ENCODE data around the gene UTP14C. TPM values are rescaled to one million over a fixed set of nuclear protein-coding genes. Genes with fewer than 3 reads are reported as not detected.
"Not testable (repeated sequence)": the region's sequence is repeated elsewhere in the genome, so short reads cannot be mapped to it uniquely, and the experiment has no call there.

UTP14C gene, protein sequence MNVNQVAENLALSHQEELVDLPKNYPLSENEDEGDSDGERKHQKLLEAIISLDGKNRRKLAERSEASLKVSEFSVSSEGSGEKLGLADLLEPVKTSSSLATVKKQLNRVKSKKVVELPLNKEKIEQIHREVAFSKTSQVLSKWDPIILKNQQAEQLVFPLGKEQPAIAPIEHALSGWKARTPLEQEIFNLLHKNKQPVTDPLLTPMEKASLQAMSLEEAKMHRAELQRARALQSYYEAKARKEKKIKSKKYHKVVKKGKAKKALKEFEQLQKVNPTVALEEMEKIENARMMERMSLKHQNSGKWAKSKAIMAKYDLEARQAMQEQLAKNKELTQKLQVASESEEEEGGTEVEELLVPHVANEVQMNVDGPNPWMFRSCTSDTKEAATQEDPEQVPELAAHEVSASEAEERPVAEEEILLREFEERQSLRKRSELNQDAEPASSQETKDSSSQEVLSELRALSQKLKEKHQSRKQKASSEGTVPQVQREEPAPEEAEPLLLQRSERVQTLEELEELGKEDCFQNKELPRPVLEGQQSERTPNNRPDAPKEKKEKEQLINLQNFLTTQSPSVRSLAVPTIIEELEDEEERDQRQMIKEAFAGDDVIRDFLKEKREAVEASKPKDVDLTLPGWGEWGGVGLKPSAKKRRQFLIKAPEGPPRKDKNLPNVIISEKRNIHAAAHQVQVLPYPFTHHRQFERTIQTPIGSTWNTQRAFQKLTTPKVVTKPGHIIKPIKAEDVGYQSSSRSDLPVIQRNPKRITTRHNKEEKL
- total RNA-seq = 9.1 TPM
- long read RNA-seq, partial matches to known transcripts = 0 of 4 reads
- long read RNA-seq, other reads (novel, unspliced or antisense) = 4 of 4 reads

GRCh38 chr13:52024481-52024880 lies at the start of gene UTP14C:
TSS of gene UTP14C (plus strand) at chr13:52024691. CDS start at chr13:52028805, 4,114 bp downstream.
- ATAC-seq (ENCODE audit: poor library complexity) (no peak), DNase-seq (no peak)
- intact Hi-C loops (cut with DNase I) = no loop called here

- DNase-seq (no peak), ATAC-seq (ENCODE audit: poor library complexity) (no peak)
- intact Hi-C loops (cut with DNase I) = no loop called here
Measured at GRCh38 chr13:51976423-51976822, 48.1 kb upstream of the UTP14C start.

GRCh38 chr13:51976890-51977289 lies 47.6 kb upstream of the UTP14C start:
- DNase-seq (no peak), ATAC-seq (ENCODE audit: poor library complexity) (no peak)
- intact Hi-C loops (cut with DNase I) = no loop called here

- DNase-seq (no peak), ATAC-seq (ENCODE audit: poor library complexity) (no peak)
- intact Hi-C loops (cut with DNase I) = no loop called here
Measured at GRCh38 chr13:51977625-51978024, 46.9 kb upstream of the UTP14C start.

DNA sequence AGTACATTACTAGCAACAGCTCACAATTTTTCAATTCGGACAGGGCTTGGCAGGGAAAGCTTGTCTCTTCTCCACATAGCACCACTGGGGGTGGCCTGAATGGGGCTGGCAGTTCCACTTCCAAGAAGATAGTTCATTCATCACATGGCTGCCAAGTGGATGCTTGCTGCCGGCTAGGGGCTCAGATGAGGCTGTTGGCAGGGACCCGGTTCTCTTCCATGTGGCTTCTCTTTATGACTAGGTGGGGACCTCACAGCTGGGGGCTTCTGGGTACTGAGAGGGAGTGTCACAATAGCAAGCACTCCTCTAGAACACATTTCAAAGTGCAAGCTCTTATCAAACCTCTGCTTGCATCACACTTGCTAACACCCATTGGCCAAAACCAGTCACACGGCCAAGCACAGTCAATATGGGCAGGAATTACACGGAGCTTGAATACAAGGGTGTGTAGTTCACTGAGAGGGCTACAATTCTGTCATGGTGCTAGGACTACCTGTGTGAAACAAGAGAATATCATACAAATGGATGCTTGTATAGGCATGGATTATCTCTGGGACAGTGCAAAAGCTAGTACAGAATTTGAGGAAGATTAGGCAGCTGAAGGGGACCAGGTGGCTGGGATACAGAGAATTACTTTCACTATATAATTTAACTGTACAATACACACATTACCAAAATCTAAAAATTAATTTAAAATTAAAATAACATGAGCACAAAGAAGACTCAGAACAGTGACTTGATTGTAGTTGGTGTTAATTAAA lies 45.5 kb upstream of the UTP14C start:
- intact Hi-C loops (cut with DNase I) = no loop called here
- ATAC-seq (ENCODE audit: poor library complexity) (peak; percentile 27), DNase-seq (no peak)

- intact Hi-C loops (cut with DNase I) = no loop called here
- ATAC-seq (ENCODE audit: poor library complexity) = no peak
- no peak for DNase-seq
Measured at GRCh38 chr13:51980908-51981307, 43.6 kb upstream of the UTP14C start.

GRCh38 chr13:51981355-51981754 lies 43.1 kb upstream of the UTP14C start:
- ATAC-seq (ENCODE audit: poor library complexity) (no peak), DNase-seq (no peak)
- intact Hi-C loops (cut with DNase I) = no loop called here

DNA sequence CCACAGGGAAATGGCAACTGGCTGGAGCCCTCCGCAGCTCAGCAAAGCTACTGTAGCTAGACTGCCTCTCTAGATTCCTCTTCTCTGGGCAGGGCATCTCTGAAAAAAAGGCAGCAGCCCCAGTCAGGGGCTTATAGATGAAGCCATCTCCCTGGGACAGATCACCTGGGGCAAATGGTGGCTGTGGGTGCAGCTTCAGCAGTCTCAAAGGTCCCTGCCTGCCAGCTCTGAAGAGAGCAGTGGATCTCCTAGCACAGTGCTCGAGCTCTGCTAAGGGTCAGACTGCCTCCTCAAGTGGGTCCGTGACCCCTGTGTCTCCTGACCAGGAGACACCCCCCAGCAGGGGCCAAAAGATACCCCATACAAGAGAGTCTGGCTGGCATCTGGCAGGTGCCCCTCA lies 41.2 kb upstream of the UTP14C start:
- DNase-seq; ATAC-seq (ENCODE audit: poor library complexity); intact Hi-C loops (cut with DNase I): not testable (repeated sequence)

- ATAC-seq (ENCODE audit: poor library complexity); DNase-seq; intact Hi-C loops (cut with DNase I): not testable (repeated sequence)
Measured at GRCh38 chr13:51984904-51985303, 39.6 kb upstream of the UTP14C start.

DNA sequence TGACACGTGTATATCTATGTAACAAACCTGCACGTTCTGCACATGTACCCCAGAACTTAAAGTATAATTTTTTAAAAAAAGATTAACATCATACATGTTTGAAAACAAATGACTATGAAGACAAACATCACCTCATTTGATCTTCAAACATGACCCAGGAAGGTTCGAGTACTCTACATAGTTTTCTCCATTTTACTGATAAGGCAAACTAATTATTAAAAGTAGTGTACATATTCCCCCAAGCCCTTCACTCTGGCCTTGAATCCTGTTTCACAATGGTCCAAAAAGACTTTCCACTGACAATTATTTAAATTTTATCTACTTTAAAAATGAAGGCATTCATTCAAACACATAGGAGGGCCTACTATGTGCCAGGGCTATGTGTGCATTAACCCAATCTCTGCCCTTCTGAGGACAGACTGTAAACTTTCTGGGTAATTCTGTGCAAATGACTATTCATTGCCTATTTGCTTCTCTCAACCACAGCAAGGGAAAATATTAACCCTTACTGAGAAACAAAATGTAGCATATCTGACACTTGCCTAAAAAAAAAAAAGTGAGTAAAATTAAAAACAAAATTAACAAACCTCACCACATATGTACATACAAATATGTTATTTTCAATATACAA lies 35.4 kb upstream of the UTP14C start:
- intact Hi-C loops (cut with DNase I) = no loop called here
- no peak for DNase-seq
- no peak for ATAC-seq (ENCODE audit: poor library complexity)

DNA sequence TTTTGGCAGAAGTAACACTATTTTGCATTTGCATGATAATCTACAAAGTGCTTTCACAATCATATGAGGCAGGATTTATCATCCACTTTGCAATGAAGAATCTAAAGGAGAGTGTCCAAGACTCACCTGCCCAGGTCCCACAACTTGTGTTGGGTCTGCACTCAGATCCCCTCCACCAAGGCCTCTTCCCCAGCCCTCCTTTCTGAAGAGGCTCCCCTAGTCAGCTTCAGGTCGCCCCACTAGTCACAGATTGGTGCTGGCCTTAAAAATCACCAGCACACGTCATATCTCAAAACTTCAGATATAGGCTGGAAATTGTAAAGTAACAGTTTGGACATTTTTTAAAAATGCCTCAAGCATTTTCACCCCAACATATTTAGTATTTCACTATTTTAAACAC lies 30.8 kb upstream of the UTP14C start:
- DNase-seq = no peak
- intact Hi-C loops (cut with DNase I) = no loop called here
- no peak for ATAC-seq (ENCODE audit: poor library complexity)

DNA sequence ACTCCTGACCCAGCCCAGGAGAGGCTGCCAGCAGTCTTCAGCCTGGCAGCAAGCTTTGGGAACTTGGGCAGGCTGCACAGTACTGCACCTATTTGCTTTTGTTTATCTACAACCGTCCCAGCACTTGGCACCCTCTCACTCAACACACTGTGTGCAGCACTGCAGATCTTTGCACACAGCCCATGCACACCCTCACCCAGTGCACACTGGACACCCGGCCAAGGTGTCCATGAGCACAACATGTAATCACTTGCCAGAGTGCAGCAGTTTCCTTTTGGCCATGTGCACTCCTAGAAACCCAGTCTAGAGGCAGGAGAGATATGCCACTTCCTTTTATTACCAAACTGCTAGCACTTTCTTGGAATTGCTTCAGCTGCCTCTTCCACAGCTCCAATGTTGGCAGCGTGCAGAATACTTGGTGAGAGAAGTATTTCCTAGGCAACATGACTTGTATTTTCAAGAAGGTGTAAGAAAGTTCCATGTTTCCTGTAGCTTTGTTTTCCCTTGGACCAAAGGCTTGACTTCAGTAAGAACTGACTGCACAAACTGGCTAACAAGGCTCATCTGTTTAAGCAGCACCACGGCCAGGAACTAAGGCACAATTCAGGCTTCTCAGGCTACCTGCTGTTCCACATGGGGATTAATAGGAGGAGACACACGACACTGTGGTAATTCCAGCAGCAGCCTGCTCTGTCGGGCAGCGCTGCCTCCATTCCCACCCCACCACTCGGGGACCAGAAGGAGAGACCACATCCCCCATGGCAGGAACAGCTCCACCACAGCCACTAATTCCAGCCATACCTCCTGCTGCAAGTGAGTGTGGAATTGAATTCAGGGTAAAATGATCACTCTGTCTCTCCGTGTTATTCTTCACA lies 28.6 kb upstream of the UTP14C start:
- intact Hi-C loops (cut with DNase I) = loop anchor here (5.0 kb wide), 1 partner anchor 131 kb away; the partner anchor contains the start of gene NEK5
- DNase-seq = peak; percentile 58
- peak; percentile 85 for ATAC-seq (ENCODE audit: poor library complexity)

DNA sequence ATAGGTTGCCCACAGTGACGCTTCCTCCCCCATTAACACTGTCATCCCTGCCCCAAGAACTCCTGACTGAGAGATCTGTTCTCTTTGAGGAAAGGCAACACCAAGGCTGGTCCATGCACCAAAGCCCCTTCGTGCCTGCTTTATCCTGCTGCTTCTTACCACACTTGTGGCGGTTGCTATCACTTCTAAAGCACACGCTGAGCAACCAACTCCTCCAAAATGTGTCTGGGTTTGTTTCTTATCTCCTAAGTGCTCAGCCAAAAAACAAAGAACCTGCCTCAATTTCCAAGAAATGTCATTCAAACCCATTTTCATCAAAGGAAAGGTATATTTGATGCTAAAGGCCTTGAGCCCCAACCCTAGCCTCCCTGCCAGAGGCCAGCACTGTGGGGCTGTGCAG lies 27.9 kb upstream of the UTP14C start:
- DNase-seq (no peak), ATAC-seq (ENCODE audit: poor library complexity) (no peak)
- intact Hi-C loops (cut with DNase I) = loop anchor here (5.0 kb wide), 1 partner anchor 131 kb away; the partner anchor contains the start of gene NEK5

DNA sequence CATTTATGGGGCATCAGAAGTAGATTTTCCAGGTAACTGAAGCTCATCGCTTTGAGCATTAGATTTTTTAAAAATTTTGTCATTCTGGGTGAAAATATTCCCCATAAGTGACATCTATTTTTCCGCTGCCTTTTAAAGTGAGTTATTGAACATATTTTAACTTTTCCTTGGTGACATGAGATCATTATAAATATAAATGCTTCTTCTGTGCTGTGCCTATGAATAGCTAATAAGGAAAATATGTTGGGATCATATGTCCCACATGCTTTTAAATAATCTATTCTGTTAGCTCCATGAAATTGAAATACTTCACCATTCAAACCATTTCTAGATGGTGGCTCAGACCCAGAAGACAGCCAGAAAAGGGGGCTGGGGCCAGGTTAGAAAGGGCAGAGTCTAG lies 27.3 kb upstream of the UTP14C start:
- DNase-seq (no peak), ATAC-seq (ENCODE audit: poor library complexity) (no peak)
- intact Hi-C loops (cut with DNase I) = loop anchor here (5.0 kb wide), 1 partner anchor 130 kb away; the partner anchor contains the start of gene NEK5

DNA sequence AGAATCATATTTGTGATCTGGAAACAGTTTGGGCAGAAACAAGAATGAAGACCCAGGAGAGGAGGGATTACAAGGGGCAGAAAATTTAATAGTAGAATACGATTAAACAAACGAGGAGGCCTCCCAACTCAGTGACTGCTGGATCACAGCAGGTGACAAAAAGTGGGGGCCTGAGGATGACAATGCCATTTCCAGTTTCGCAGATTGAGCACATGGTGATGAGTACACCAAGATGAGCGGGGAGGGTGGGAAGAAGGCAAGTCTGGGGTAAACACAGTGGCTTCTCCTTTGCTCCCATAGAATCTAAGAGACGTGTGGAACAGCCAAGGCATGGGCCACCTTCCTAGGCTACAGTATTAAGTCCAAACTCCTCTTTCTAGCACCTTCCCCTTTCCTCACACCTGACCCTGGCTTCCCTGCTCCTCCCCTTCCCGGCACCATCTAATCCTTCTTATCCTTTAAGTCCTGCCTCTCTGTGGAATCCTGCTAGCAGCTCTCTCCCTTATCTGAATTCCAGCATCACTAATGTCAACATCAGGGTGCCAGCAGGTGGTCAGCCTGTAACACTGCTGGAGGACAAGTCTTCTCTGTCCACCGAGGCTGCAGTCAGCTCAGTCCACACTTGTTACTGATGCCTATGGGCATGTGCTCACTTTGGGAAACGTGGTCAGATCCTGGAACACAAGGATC lies 26.7 kb upstream of the UTP14C start:
- intact Hi-C loops (cut with DNase I) = loop anchor here (5.0 kb wide), 1 partner anchor 130 kb away; the partner anchor contains the start of gene NEK5
- DNase-seq (no peak), ATAC-seq (ENCODE audit: poor library complexity) (no peak)

DNA sequence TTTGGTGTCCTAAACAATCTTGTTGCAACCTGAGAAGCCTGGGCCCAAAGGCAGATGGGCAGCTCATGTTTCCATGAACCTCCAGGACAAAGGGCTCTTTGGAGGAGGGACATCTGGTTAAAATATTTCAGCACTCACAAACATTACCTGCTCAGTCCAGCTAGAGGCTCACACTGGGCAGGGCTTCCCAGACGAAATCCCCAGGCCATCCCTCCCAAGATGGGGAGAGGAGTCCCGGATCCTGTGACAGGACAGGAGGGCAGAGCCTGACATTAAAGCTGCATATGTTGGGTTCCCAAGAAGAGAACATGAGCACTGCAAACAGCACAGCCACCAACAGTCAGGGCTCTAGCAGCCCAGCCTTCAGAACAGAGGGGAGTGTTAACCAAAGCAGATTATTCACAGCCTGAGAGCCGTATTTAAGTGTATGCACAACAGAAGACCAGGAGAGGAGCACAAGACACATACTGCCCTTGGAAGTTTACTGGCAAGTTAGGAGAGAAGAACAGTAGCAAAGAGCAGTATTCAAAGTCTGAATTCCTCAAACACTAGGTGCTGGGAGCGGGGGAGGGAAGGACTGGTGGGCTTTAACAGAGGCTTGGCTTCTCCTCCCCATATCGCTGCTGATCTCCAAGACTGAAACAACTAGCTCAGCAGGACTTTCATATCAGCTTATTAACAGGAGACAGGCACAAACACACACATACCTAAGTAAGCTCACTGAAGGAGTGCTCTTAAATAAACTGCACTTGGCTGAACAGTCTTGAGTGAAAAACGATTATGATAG lies 25.6 kb upstream of the UTP14C start:
- ATAC-seq (ENCODE audit: poor library complexity) = no peak
- intact Hi-C loops (cut with DNase I) = loop anchor here (5.0 kb wide), 1 partner anchor 128 kb away; the partner anchor contains the start of gene NEK5
- no peak for DNase-seq
